GM18867 (cell line): ENCODE measurements around the gene PLB1.

Experiments used
- ATAC-seq: cut with Tn5 transposase; IDR thresholded peaks from one replicate; pipeline ENCODE4 v1.9.1; 2021; ENCODE audit warnings: mild to moderate bottlenecking, moderate library complexity; ENCODE audit not compliant: unreplicated experiment

PLB1 gene

GRCh38 chr2:28639836-28640235, 144.0 kb downstream of the PLB1 start:
- peak; percentile 46 for ATAC-seq

GRCh38 chr2:28640260-28640907, 144.5 kb downstream of the PLB1 start:
- no peak for ATAC-seq

- ATAC-seq = no peak
Observed at GRCh38 chr2:28640908-28641300, 145.0 kb downstream of the PLB1 start.

DNA sequence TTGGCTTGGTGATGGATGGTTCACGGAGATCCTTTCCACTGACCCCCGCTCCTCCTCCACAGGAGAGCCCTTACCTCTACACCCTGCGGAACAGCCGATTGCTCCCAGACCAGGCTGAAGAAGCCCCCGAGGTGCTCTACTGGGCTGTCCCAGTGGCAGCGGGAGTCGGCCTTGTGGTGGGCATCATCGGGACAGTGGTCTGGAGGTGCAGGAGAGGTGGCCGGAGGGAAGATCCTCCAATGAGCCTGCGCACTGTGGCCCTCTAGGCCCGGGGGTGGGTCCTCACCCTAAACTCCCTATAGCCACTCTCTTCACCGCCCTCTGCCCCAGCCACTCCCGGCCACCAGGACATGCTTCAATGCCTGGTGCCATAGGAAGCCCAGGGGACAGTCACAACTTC, 146.9 kb downstream of the PLB1 start:
- ATAC-seq = no peak

- ATAC-seq = no peak
Observed at GRCh38 chr2:28643327-28643726, 147.5 kb downstream of the PLB1 start.

DNA sequence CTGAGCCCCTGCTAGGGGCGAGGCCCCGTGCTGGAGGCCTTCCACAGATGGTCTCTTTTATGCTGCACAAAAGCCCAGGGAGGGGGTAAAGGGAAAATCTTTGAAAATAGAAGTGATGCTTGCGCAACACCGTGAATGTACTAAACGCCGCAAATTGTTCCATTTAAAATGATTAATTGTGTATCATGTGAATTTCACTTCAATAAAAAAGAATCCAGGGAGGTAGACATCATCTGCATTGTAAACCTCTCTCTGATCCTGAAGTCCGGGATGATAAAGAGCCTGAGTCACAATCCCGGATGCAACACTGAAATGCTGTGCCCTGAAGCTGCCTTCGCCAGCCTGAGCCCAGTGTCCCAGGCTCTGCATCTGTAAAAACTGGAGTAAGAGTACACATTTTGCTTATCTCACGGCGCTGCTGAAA, 148.1 kb downstream of the PLB1 start:
- ATAC-seq = no peak

GRCh38 chr2:28644760-28645159, 148.9 kb downstream of the PLB1 start:
- ATAC-seq = no peak

DNA sequence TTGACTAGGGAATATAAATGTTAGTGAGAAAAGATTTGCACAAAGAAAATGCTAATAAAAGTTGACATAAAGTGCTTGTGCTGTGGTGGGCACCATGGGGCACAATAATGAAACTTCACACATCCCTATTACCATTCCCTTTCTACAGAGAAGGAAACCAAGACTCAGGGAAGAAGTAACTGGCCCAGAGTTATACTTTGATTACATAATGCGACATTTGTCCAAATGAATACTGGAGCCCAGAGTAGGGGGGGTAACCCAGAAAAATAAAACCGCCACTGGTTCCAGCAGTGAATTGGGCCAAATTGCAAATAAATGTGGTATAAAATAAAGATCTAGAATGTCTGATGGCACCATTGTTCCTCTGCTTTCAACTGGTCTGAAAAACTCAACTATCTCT, 149.7 kb downstream of the PLB1 start:
- no peak for ATAC-seq

DNA sequence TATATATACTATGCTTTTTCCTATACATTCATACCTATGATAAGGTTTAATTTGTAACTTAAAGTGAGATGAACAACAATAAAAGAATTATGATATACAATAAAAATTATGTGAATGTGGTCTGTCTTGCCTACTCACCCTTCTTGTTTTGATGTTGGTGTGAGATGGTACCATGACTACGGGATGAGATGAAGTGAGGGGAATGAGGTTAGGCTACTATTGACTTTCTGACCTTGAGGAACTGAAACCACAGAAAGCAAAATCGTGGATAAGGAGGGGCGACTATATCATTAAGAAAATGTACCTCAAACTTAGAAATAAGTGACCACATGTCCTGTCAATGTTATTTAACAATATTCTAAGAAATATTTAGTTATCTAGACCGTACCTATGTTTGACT, 151.8 kb downstream of the PLB1 start:
- ATAC-seq = no peak

DNA sequence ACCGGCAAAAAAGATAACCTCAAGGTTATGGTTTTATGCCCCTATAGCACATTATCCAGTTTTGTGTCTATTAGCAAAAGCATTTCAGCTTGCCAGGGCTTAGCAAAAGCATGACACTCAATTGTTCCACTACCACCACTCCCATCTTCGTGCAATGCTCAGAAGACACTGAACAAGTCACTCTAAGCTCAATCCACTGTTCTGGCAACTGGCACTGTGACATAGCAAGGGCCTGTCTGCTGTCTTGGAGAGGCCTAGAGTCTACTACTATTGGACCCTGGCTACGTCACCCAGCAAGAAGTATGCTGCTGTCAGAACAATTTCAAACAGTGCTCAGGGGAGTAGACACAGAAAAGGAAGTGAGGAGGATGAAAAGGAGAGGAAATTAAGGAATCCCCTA, 152.3 kb downstream of the PLB1 start:
- ATAC-seq = no peak

- ATAC-seq = no peak
Observed at GRCh38 chr2:28648671-28649395, 153.0 kb downstream of the PLB1 start.

DNA sequence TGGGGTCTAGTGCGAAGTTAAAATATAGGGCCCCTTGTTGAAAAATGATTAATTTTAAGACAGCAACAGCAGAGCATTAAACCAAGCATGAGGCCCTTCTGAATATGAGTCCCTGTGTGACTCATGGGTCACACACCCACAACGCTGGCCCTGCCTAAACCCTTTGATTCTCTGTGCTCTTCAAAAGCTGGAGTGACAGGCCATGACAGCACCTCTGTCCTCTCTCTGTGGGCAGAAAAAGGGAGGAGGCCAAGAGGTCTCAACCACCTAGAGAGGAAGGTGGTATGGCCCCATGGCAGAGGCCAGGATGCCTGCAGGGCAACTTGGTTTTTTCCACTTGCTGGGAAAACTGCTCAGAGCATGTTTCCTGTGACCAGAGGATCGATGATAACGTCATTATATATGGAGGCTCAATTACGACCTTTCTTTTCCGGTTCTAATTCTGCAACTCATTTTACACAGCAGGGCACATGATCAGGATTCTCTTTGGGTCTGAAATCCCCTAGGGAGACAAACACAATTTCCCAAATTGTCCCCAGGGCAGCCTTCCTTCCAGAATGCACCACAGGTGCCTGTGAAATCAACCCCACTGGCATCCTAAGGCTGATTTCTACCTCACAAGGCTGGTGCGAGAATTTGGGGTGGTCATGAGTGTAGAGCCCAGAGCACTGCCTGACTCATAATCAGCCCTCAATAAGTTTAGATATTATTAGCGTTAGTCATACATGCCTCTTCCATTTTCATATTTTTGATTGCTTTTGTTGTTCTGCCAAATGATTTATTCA, 153.8 kb downstream of the PLB1 start:
- ATAC-seq = peak; percentile 43

GRCh38 chr2:28650266-28650584, 154.4 kb downstream of the PLB1 start:
- ATAC-seq = peak; percentile 15

GRCh38 chr2:28652217-28652616, 156.4 kb downstream of the PLB1 start:
- no peak for ATAC-seq

DNA sequence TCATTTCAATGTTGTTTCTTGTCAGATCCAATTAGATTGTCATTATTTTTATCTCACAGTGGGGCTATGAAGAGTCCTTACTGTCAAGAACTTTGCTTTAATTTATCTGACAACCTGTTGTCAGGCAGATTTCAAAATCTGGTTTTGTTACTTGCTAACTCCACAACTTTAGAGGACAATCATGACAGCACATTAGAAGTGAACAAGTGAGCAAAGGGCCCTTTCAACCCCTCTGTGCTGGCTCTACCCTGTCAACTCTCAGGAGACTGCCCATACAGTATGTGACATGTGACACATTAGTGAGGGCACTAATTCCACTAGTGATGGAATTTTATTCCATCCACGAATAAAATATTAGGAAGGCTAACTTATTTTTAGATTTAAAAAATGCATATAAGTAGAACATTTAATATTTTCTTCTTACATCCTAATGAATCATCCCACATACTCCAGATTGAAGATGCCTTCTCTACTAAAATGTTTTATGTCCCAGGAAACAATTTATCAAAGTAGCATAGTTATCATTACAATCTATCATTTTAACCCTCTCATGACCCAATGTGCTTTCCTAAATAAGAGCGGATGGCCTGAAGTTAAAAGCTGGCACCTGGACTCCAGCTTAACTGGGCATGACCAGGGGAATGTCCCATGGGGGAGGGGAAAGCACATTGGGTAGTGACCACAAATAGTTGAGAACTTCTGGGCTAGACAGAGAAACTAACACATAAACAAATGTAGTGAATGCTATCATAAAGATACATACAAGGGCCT, 158.2 kb downstream of the PLB1 start:
- no peak for ATAC-seq

- no peak for ATAC-seq
Observed at GRCh38 chr2:28654663-28655320, 158.9 kb downstream of the PLB1 start.

DNA sequence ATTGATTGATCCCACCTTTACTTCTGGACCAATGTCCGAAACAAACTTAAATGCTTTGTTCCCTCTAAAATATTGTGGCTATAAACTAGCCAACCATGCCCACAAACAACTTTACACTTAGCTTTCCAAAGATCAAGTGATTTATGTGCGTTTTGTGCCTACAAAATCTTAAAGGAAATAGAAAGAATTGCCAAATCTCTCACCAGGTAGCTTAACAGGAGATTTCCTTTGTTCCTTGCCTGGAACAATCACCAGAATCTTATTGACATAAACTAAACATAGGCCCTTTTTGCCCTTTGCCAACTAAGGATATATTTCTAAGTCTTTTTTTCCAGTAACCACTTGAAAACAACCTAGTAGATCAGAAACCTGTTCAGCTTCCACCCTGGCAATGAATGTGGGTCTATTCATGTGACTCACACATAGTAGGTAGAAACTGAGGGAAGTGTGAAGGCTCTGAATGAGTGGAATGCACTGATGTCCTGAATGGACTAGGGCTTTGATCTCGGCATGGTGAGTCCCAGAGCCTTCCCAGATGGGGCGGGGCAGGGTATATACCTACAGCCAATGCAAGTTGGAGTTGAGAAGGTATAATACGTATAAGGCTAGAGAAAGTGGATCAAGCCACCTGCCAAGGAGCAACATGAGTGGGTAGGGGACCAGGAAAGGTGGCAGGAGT, 161.2 kb downstream of the PLB1 start:
- ATAC-seq = no peak

DNA sequence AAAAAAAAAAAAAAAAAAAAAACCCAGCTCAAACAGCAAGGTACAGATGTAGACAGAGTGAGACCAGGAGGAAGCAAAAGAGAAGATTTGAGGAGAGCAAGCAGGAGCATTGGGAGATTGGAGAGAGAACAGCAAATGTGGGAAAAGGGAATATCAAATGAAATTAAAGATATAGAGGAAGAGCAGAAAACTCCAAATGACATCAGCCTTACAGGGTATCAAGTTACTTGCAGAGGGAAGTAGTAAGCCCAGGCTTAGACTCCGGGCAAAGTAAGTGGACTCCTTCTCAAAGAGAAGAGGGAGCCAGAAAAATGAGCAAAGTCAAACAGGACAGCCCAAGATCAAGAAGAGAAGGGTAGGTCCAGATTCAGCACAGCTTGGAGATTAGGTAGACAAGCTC, 162.5 kb downstream of the PLB1 start:
- ATAC-seq = no peak

- no peak for ATAC-seq
Observed at GRCh38 chr2:28659127-28659526, 163.3 kb downstream of the PLB1 start.

DNA sequence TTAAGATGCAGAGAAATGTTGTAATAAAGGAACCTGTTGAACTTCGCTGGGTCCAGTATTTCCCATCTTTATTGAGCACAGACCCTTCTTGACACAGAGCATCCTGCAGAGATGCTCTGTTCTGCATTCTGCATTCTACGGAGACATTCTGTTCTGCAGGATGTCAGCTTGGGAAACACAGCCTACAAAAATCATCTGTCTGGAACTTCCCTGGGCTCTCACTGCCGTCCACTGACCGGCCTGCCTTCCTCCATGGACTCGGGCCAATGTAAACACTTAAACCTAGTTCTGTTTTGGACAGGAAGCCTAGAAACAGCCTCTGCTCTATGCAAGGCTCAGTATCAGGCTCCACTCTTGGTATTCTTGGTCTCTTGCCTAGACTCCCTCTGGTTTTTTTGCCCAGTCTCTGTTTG, 165.7 kb downstream of the PLB1 start:
- ATAC-seq = no peak
